Medulla oblongata (tissue), 1 donor: ENCODE measurements around the gene ZNF253.
A peak's percentile ranks its signal among the peaks of the same experiment; 100 is the strongest.
"Not testable (repeated sequence)": the region's sequence is repeated elsewhere in the genome, so short reads cannot be mapped to it uniquely, and the experiment has no call there.

Experiments
- DNase-seq: peaks from one replicate; pipeline ENCODE4 v3.0.0-alpha.2; 2015; ENCODE audit errors: extremely low spot score

ZNF253 gene

DNA sequence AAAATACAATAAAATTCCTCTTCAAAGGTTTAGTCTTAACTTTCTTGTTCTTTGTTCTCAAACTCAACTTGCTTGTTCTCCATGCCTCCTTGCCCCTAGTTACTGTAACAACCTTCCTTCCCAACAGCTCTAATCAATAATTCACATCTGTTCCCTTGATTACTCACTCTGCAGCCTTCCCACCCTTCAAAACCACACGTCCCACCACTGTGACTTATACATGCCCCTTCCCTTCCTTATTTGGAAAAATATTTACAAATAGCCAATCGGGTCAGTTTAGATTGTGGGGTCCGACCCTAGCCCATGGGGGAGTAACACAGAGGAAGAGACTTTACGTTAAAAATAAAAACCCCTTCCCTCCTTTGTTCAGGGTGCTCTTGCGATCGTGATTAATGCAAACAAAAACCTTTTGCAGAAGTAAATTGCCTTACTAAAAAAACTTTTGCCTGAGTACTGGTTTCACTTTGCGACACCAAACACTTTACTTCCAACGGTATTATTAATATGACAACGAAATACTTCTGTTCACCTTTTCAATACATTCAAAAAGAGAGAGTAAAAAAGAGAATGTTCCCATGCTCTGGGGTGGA lies 34.6 kb downstream of the ZNF253 start:
- DNase-seq, result no peak

- peak; percentile 98 for DNase-seq
Measured at GRCh38 chr19:19900729-19901444, 35.2 kb downstream of the ZNF253 start, which contains the start of gene ZNF93. Gene ZNF93 (plus strand): TSS chr19:19900946. CDS start chr19:19901089, 143 bp downstream.

GRCh38 chr19:19907551-19907950 lies 41.9 kb downstream of the ZNF253 start:
- not testable (repeated sequence) for DNase-seq

- no peak for DNase-seq
Measured at GRCh38 chr19:19909654-19910053, 44.0 kb downstream of the ZNF253 start.

DNA sequence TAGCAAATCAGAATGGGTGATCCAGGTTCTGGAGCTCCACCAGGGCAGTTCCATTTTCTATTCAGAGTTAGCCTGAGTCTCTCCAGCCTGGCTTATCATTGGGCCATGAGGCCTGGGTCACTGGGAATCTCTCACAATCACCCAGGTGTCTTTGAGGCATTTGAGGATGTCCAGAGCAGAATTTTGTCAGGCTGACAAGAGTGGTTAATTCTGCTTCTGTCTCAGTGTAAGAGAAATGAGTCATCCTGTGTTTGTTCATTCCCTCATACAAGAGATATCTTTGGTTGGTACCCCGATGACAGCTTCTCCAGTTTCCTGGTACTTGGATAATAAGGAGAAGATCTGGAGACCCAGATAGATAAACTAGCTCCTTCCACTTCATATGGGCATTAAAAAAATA lies 45.5 kb downstream of the ZNF253 start:
- no peak for DNase-seq

- no peak for DNase-seq
Measured at GRCh38 chr19:19914596-19914995, 48.9 kb downstream of the ZNF253 start.

- DNase-seq, result peak; percentile 16
Measured at GRCh38 chr19:19930417-19930816, 64.7 kb downstream of the ZNF253 start.

DNA sequence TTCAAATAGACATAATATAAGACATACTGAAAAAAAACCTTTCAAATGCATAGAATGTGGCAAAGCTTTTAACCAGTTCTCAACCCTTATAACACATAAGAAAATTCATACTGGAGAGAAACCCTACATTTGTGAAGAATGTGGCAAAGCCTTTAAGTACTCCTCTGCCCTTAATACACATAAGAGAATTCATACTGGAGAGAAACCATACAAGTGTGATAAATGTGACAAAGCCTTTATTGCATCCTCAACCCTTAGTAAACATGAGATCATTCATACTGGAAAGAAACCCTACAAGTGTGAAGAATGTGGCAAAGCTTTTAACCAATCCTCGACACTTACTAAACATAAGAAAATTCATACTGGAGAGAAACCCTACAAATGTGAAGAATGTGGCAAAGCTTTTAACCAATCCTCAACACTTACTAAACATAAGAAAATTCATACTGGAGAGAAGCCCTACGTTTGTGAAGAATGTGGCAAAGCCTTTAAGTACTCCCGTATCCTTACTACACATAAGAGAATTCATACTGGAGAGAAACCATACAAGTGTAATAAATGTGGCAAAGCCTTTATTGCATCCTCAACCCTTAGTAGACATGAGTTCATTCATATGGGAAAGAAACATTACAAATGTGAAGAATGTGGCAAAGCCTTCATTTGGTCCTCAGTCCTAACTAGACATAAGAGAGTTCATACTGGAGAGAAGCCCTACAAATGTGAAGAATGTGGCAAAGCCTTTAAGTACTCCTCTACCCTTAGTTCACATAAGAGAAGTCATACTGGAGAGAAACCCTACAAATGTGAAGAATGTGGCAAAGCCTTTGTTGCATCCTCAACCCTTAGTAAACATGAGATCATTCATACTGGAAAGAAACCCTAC lies 68.0 kb downstream of the ZNF253 start:
- not testable (repeated sequence) for DNase-seq

DNA sequence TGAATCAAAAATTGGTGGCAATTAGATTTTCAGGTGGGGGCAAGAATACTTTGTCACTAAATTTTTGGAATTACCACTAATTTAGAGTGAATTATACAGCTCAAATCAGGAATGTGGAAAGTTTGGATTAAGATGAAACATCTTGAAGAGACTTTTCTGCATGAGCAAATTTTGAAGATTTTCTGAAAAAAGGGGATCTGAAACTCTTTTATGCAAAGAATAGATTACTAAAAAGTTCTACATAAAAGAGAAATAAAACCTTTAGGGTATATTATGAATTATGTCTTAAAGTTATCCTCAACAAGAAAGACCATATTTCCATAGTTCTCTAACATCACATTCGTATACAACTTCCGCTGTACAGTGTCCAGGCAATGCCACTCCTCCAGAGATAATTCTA lies 71.7 kb downstream of the ZNF253 start:
- no peak for DNase-seq

DNA sequence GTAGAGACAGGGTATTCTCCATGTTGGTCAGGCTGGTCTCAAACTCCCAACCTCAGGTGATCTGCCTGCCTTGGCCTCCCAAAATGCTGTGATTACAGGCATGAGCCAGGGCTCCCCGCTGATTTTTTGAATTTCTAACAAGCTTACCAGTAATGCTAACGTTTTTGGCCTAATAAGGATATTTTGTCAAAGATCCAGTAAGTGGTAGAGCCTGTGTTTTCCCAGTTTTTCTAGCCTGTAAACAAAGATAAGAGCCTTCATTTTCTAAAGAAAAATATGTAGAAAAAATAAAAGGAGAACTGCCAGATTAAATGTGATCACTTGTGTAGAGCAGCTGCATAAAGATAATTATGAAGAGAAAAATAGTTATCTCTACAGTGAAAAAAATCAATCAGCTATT lies 72.8 kb downstream of the ZNF253 start:
- DNase-seq, result no peak

GRCh38 chr19:19943848-19944582 lies 78.3 kb downstream of the ZNF253 start:
- DNase-seq, result no peak
